GM12878 (cell line): ENCODE measurements around the gene TLR9. TPM values are rescaled to one million over a fixed set of nuclear protein-coding genes. Genes with fewer than 3 reads are reported as not detected.
"Not testable (repeated sequence)": the region's sequence is repeated elsewhere in the genome, so short reads cannot be mapped to it uniquely, and the experiment has no call there.

Source experiments
- ATAC-seq: fragments of 200-7000 bp; cut with Tn5 transposase; 3 replicates; pipeline ENCODE4 v1.9.1; 2020; ENCODE audit warnings: mild to moderate bottlenecking, moderate library complexity
- BruUV-seq: library from RNA; stranded (reverse); fragments of 400-500 nt; replicated peaks from 2 replicates; lab custom pipeline; 2021; lab: Mats Ljungman, UMichigan
- CTCF ChIA-PET: fragments of 300-600 bp; sonication (Branson Sonifier 250); formaldehyde crosslinking; extraction: SDS; loops from one replicate; lab custom pipeline; 2021; ENCODE audit warnings: inconsistent platforms; lab: Yijun Ruan, JAX
- POLR2A ChIA-PET: fragments of 350-600 bp; formaldehyde crosslinking; extraction: SDS; loops from one replicate; lab custom pipeline; 2021; ENCODE audit warnings: inconsistent platforms; lab: Charles Lee
- RAD21 ChIA-PET: fragments of 300-600 bp; sonication (Branson Sonifier 250); formaldehyde crosslinking; loops from one replicate; lab custom pipeline; 2023; ENCODE audit warnings: antibody characterized with exemption; ENCODE audit not compliant: unreplicated experiment; lab: Charles Lee
- SMC1A ChIA-PET: fragments of 300-600 bp; sonication (Branson Sonifier 250); formaldehyde crosslinking; loops from one replicate; lab custom pipeline; 2023; ENCODE audit not compliant: unreplicated experiment, uncharacterized antibody; lab: Charles Lee
- DNase-seq: peaks from one replicate; pipeline ENCODE4 v3.0.0-alpha.2; 2011; ENCODE audit warnings: low read depth, low spot score
- FAIRE-seq: peaks from 3 replicates; lab custom pipeline; 2011; peaks lifted over from hg19 to GRCh38; lab: Jason Lieb, UNC
- H2AFZ ChIP-seq: 2 replicates; pipeline ENCODE4 v1.6.0; 2011; ENCODE audit warnings: low read depth, low read length, control low read depth; ENCODE audit not compliant: control insufficient read depth
- H3K27ac ChIP-seq: 2 replicates; pipeline ENCODE4 v1.5.1; 2011; ENCODE audit warnings: control low read depth; ENCODE audit not compliant: control insufficient read depth, insufficient read depth
- H3K27me3 ChIP-seq, 2 experiments: replicated peaks in 1 of 2; 2 replicates each; pipeline versions ENCODE4 v1.6.0 to v1.6.1; 2011; ENCODE audit warnings: low read length in 1 of 2; ENCODE audit not compliant: control insufficient read depth in 2 of 2, insufficient read depth in 2 of 2
- H3K36me3 ChIP-seq, 2 experiments: 2 replicates each; pipeline ENCODE4 v1.5.1; 2011; ENCODE audit warnings: low read length in 1 of 2; ENCODE audit not compliant: control insufficient read depth in 2 of 2, insufficient read depth in 2 of 2
- H3K4me1 ChIP-seq: 2 replicates; pipeline ENCODE4 v1.6.1; 2011; ENCODE audit warnings: mild to moderate bottlenecking, low read length, moderate library complexity, mixed read lengths; ENCODE audit not compliant: control insufficient read depth, insufficient read depth
- H3K4me2 ChIP-seq: 2 replicates; pipeline ENCODE4 v1.6.0; 2011; ENCODE audit warnings: control low read depth; ENCODE audit not compliant: control insufficient read depth, insufficient read depth
- H3K4me3 ChIP-seq: fragments of 200-600 bp; sonication (generic); 2 replicates; pipeline ENCODE4 v1.5.1; 2016
- H3K79me2 ChIP-seq: 2 replicates; pipeline ENCODE4 v1.6.0; 2011; ENCODE audit warnings: low read length; ENCODE audit not compliant: control insufficient read depth, insufficient read depth
- H3K9ac ChIP-seq: 2 replicates; pipeline ENCODE4 v1.8.0; 2011; ENCODE audit warnings: low read length, control low read depth, mixed read lengths; ENCODE audit not compliant: control insufficient read depth, insufficient read depth
- H3K9me3 ChIP-seq: replicated peaks from 3 replicates; pipeline ENCODE4 v1.5.1; 2011; ENCODE audit warnings: mild to moderate bottlenecking, low read length; ENCODE audit not compliant: control insufficient read depth, insufficient read depth
- H4K20me1 ChIP-seq: 2 replicates; pipeline ENCODE4 v1.6.0; 2011; ENCODE audit not compliant: control insufficient read depth, insufficient read depth
- GABPA ChIP-seq: IDR thresholded peaks from 2 replicates; pipeline ENCODE4 v1.6.1; 2014; ENCODE audit warnings: antibody characterized with exemption, low read depth, mild to moderate bottlenecking, inconsistent platforms
- SREBF1 ChIP-seq: IDR thresholded peaks from 2 replicates; pipeline ENCODE4 v1.6.1; 2012; ENCODE audit warnings: mild to moderate bottlenecking, low read length
- TCF3 ChIP-seq: IDR thresholded peaks from 2 replicates; pipeline ENCODE4 v1.6.1; 2012; ENCODE audit warnings: low read depth, mild to moderate bottlenecking, low read length, borderline replicate concordance; ENCODE audit not compliant: insufficient read depth
- WGBS: methylation state at CpG from one replicate; pipeline ENCODE4 v1.1.6; 2016; ENCODE audit warnings: low lambda C conversion rate; ENCODE audit not compliant: insufficient replicate concordance, insufficient coverage; ENCODE audit errors: missing lambda C conversion rate; 5-methylcytosine and 5-hydroxymethylcytosine counted together
- in situ Hi-C: fragments of 300-500 bp; cut with MboI; formaldehyde crosslinking; loops from 9 replicates; pipeline ENCODE4 v1.14.3; 2018; ENCODE audit warnings: mixed read lengths
- intact Hi-C: fragments of 100-400 bp; cut with micrococcal nuclease; formaldehyde crosslinking; loops from one replicate; pipeline ENCODE4 v1.14.2; 2022; ENCODE audit not compliant: unreplicated experiment
- polyA plus RNA-seq, 11 experiments: library from polyadenylated mRNA; depleted of rRNA in 4 of 11; unstranded in 6 of 11; stranded (reverse) in 5 of 11; fragments of >200 nt; fragmentation: Nextera tagmentation in 4 of 11; fragmentation: Illumina TruSeq in 1 of 11; extraction: Ambion mirVana in 4 of 11; extraction: Trizol in 1 of 11; gene quantifications; 1 replicate in 1 of 11; 2 replicates in 10 of 11; pipeline versions ENCODE4 v1.2.1 to v1.2.3, GENCODE V29; 2011 to 2016; ENCODE audit warnings: inconsistent platforms in 2 of 11, missing spikeins in 2 of 11, low read depth in 1 of 11
- total RNA-seq, 4 experiments: library from RNA; depleted of rRNA in 3 of 4; stranded (reverse); fragments of >200 nt in 3 of 4; fragmentation: Illumina TruSeq in 1 of 4; extraction: Trizol in 1 of 4; gene quantifications; 2 replicates each; pipeline versions ENCODE4 v1.2.1 to v1.2.3, GENCODE V29; 2013 to 2021

The TLR9 gene
- total and polyA plus RNA-seq, 10 of the 15 experiments (the other 5 are each of a cell fraction or from before 2014, with no cell fraction given): 0.10 to 4.8 (median 0.53) TPM; not detected in 1

DNA sequence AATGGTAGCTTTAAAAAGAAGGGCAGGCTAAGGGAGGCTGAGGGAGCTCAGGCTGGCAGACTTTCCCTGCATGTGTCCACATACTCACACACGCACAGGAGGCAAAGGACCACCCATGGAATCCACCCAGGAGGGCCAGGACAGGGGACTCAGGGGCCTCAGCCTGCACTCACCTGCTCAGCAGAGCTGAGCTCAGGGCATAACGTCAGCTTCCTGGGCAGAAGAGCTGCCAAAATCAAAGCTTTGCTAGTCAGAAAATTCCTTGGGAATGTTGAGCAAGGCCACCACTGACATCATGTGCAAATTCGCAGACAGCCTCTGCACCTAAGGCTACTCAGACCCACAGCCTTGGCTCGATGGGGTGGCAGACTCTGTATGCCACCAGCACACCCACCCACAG, 43.9 kb downstream of the TLR9 start:
- BruUV-seq: no TSS peak
- 24% methylated on average over 4 of the region's 4 CpGs for WGBS
- H4K20me1 ChIP-seq: no peaks in the 10 kb centered on the region
- no peak for TF ChIP-seq TCF3
- no peaks in the 10 kb centered on the region for H3K9me3 ChIP-seq
- no peak overlapping the region for H3K4me2 ChIP-seq
- ATAC-seq (no peak), DNase-seq (no peak), FAIRE-seq (no peak)
- H2AFZ ChIP-seq: no peak overlapping the region
- CTCF ChIA-PET: interaction anchor here (1.0 to 1.7 kb wide), 2 partner anchors 27 to 41 kb away, joined by 3 to 4 read pairs; partner anchors contain the start of gene POC1A
- POLR2A ChIA-PET: no interaction called here
- no peaks in the 10 kb centered on the region for H3K79me2 ChIP-seq
- H3K36me3 ChIP-seq: no peaks in the 10 kb centered on the region
- intact Hi-C loops: no loop called here
- H3K4me1 ChIP-seq: no peaks in the 10 kb centered on the region
- RAD21 ChIA-PET: no interaction called here
- in situ Hi-C loops: no loop called here
- SMC1A ChIA-PET: interaction anchor here (1.1 kb wide), 1 partner anchor 23 kb away, joined by 4 read pairs; no protein-coding TSS in a partner anchor
- no peaks in the 10 kb centered on the region for H3K27me3 ChIP-seq
- H3K27ac ChIP-seq: no peak overlapping the region
- no peak overlapping the region for H3K4me3 ChIP-seq
- no peak overlapping the region for H3K9ac ChIP-seq

DNA sequence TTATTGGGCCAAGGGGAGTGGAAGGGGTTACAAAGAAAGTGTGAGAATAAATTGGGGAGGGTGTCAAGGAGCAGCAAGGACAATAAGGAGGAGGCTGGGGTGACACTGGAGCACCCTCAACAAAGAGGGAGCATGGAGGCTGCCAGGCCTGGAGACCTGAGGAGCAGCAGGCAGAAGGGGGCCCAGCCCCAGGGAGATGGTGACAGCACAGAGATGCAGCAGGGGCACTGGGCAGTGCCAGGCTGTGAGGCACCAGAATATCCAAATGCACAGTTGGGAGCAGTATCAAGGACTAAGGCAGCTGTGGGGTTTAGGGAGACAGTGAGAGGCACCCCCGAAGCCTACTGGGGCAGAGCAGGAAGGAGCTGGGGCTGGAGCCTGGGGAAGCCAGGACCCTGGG, 46.9 kb downstream of the TLR9 start:
- DNase-seq: no peak

DNA sequence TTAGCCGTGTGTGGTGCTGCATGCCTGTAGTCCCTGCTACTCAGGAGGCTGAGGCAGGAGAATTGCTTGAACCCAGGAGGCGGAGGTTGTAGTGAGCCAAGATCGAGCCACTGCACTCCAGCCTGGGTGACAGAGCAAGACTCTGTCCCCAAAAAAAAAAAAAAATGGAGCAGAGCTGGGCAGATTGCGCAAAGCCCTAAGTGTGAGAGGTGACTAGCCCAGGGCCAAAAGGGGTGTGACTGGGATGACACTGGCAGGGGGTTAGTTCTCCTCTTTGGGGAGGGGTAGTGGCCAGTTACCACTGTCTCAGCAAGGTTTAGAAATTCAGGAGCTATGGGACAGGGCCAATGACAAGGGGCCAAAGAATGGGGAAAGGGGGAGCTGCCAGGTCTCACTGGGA, 47.3 kb downstream of the TLR9 start:
- DNase-seq, H3K9ac ChIP-seq, BruUV-seq, H3K9me3 ChIP-seq, RAD21 ChIA-PET, H3K79me2 ChIP-seq, H3K27ac ChIP-seq, H3K36me3 ChIP-seq, H4K20me1 ChIP-seq, POLR2A ChIA-PET, H3K4me3 ChIP-seq, in situ Hi-C loops, H2AFZ ChIP-seq, H3K27me3 ChIP-seq, intact Hi-C loops, ATAC-seq, CTCF ChIA-PET, FAIRE-seq, H3K4me1 ChIP-seq, SMC1A ChIA-PET, H3K4me2 ChIP-seq: not testable (repeated sequence)
- WGBS: 69% methylated on average over 4 of the region's 4 CpGs

More for the DNA sequence above, 46.9 kb downstream of the TLR9 start:
- RAD21 ChIA-PET: no interaction called here
- Histone ChIP-seq H3K27ac (no peak overlapping the region), H3K9me3 (no peaks in the 10 kb centered on the region), H3K4me1 (no peaks in the 10 kb centered on the region), H4K20me1 (no peaks in the 10 kb centered on the region), H2AFZ (no peak overlapping the region), H3K79me2 (no peaks in the 10 kb centered on the region), H3K27me3 (no peaks in the 10 kb centered on the region), H3K4me3 (no peak overlapping the region), H3K9ac (no peak overlapping the region), H3K4me2 (no peak overlapping the region), H3K36me3 (no peaks in the 10 kb centered on the region)
- no peak for ATAC-seq
- no peak for FAIRE-seq
- TF ChIP-seq SREBF1 (no peak), GABPA (no peak)
- no TSS peak for BruUV-seq
- CTCF ChIA-PET: interaction anchor here (0.8 to 0.9 kb wide), 2 partner anchors 18 to 53 kb away, joined by 3 to 4 read pairs; no protein-coding TSS in a partner anchor
- WGBS: 83% methylated on average over 1 of the region's 1 CpG
- in situ Hi-C loops (no loop called here), intact Hi-C loops (no loop called here)
- SMC1A ChIA-PET: no interaction called here
- POLR2A ChIA-PET: no interaction called here
